Activated CD8-positive, alpha-beta T cell treated with anti-CD3 and anti-CD28 coated beads, Interleukin-2, amount 10 ng/mL, durations not matched to agents 7 days and 5 days (primary cell): Measurements from ENCODE around the gene SESTD1. TPM values are rescaled to one million over a fixed set of nuclear protein-coding genes. Genes with fewer than 3 reads are reported as not detected.
"Not testable (repeated sequence)": the region's sequence is repeated elsewhere in the genome, so short reads cannot be mapped to it uniquely, and the experiment has no call there.

Experiments used
- ATAC-seq: fragments of 150-1000 bp; cut with Tn5 transposase; one replicate; pipeline ENCODE4 v1.10.0; 2021; ENCODE audit warnings: moderate library complexity
- CTCF ChIA-PET: fragments of 350-600 bp; sonication (Branson Sonifier 250); formaldehyde crosslinking; loops from one replicate; lab custom pipeline; 2021; ENCODE audit warnings: antibody characterized with exemption; lab: Charles Lee
- POLR2A ChIA-PET: fragments of 350-600 bp; sonication (Branson Sonifier 250); formaldehyde crosslinking; loops from one replicate; lab custom pipeline; 2021; ENCODE audit warnings: antibody characterized with exemption; lab: Charles Lee
- DNase-seq: peaks from one replicate; pipeline ENCODE4 v3.0.0-alpha.2; 2020
- H3K27ac Mint-ChIP-seq: one replicate; pipeline ENCODE4 v1.8.0; 2021; ENCODE audit warnings: mild to moderate bottlenecking, mixed read lengths
- H3K27me3 Mint-ChIP-seq: one replicate; pipeline ENCODE4 v1.8.0; 2021; ENCODE audit warnings: low read depth, mixed read lengths
- H3K36me3 Mint-ChIP-seq: one replicate; pipeline ENCODE4 v1.8.0; 2021; ENCODE audit warnings: low read depth, mixed read lengths
- H3K4me1 Mint-ChIP-seq: one replicate; pipeline ENCODE4 v1.8.0; 2021; ENCODE audit warnings: low read depth, mixed read lengths
- H3K4me3 Mint-ChIP-seq: one replicate; pipeline ENCODE4 v1.8.0; 2021; ENCODE audit warnings: mild to moderate bottlenecking, mixed read lengths
- H3K9me3 Mint-ChIP-seq: one replicate; pipeline ENCODE4 v1.8.0; 2022; ENCODE audit warnings: mixed read lengths; ENCODE audit not compliant: insufficient read depth
- total RNA-seq, 2 experiments: library from RNA; stranded (reverse); gene quantifications; one replicate each; pipeline ENCODE4 v1.2.3, GENCODE V29; 2021

SESTD1 gene
- total RNA-seq, 2 experiments from 2014 or later = 15.4 to 15.7 TPM

- peaks cover 13% of the 10 kb centered on the region for H3K4me1 Mint-ChIP-seq
- ChIA-PET CTCF (no interaction called here), POLR2A (no interaction called here)
- no peaks in the 10 kb centered on the region for H3K9me3 Mint-ChIP-seq
- H3K36me3 Mint-ChIP-seq = peaks cover 1% of the 10 kb centered on the region
- H3K4me3 Mint-ChIP-seq = no peak overlapping the region
- DNase-seq = no peak
- no peak overlapping the region for H3K27ac Mint-ChIP-seq
- no peak for ATAC-seq
- peaks cover 3% of the 10 kb centered on the region for H3K27me3 Mint-ChIP-seq
Observed at GRCh38 chr2:179233626-179234430, 30.8 kb downstream of the SESTD1 start.

- Mint-ChIP-seq H3K27me3 (peaks cover 3% of the 10 kb centered on the region), H3K27ac (no peak overlapping the region), H3K36me3 (peaks cover 1% of the 10 kb centered on the region), H3K4me3 (no peak overlapping the region), H3K9me3 (no peaks in the 10 kb centered on the region), H3K4me1 (peaks cover 7% of the 10 kb centered on the region)
- POLR2A ChIA-PET = no interaction called here
- ATAC-seq (no peak), DNase-seq (no peak)
- CTCF ChIA-PET = no interaction called here
Observed at GRCh38 chr2:179233083-179233490, 31.5 kb downstream of the SESTD1 start.

DNA sequence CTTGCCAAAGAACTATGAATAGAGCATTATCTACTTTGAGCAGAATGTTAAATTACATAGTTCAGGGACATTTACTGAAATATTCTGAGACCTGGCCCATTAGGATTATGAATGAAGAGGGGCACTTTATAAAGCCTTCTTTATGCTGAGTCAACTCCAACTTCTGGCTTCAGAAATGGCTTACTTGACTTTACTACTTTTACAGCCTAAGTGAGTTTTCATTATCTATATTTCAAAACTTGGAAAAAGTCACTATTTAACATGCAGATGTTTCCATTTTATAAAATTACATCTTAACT lies 37.7 kb downstream of the SESTD1 start:
- CTCF ChIA-PET = interaction anchor here (1.1 kb wide), 1 partner anchor 12 kb away, joined by 3 read pairs; no protein-coding TSS in a partner anchor
- Mint-ChIP-seq H3K9me3 (no peaks in the 10 kb centered on the region), H3K27me3 (peaks cover 5% of the 10 kb centered on the region), H3K36me3 (no peaks in the 10 kb centered on the region), H3K27ac (no peak overlapping the region), H3K4me1 (no peaks in the 10 kb centered on the region), H3K4me3 (no peak overlapping the region)
- DNase-seq (no peak), ATAC-seq (no peak)
- POLR2A ChIA-PET = no interaction called here

- no peaks in the 10 kb centered on the region for H3K9me3 Mint-ChIP-seq
Observed at GRCh38 chr2:179226203-179226960, 38.2 kb downstream of the SESTD1 start.

GRCh38 chr2:179224361-179224760 lies 40.3 kb downstream of the SESTD1 start:
- ATAC-seq (no peak), DNase-seq (no peak)
- Mint-ChIP-seq H3K27ac (no peak overlapping the region), H3K4me1 (no peaks in the 10 kb centered on the region), H3K27me3 (peaks cover 2% of the 10 kb centered on the region), H3K9me3 (no peaks in the 10 kb centered on the region), H3K36me3 (no peaks in the 10 kb centered on the region), H3K4me3 (no peak overlapping the region)
- POLR2A ChIA-PET = interaction anchor here (0.6 kb wide), 1 partner anchor 460 kb away, joined by 3 read pairs; no protein-coding TSS in a partner anchor
- CTCF ChIA-PET = no interaction called here

More at GRCh38 chr2:179226203-179226960, 38.2 kb downstream of the SESTD1 start:
- H3K36me3 Mint-ChIP-seq = no peaks in the 10 kb centered on the region
- peaks cover 2% of the 10 kb centered on the region for H3K27me3 Mint-ChIP-seq
- H3K27ac Mint-ChIP-seq = no peak overlapping the region
- H3K4me1 Mint-ChIP-seq = no peaks in the 10 kb centered on the region
- no peak for ATAC-seq
- POLR2A ChIA-PET = no interaction called here
- H3K4me3 Mint-ChIP-seq = no peak overlapping the region
- DNase-seq = no peak
- CTCF ChIA-PET = no interaction called here

DNA sequence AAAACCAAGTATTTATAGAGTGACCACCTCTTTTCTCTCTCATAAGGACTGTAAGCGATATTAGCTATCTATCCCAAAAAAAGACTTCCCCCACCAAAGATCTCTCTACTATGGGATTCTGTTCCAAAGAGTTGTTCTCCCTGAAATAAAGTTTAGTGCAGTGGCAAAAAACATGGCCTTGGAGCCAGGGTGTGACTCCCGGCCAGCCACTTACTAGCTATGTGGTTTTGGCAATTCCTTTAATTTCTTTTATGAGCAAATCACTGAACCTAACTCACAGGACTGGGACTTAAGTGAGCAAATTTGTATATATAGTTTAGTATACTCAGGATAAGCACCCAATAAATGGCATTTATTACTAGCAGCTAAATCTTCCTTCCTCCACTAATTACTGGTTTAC lies 42.6 kb downstream of the SESTD1 start:
- Mint-ChIP-seq H3K9me3 (no peaks in the 10 kb centered on the region), H3K27ac (no peak overlapping the region), H3K4me1 (no peaks in the 10 kb centered on the region), H3K4me3 (no peak overlapping the region), H3K27me3 (no peaks in the 10 kb centered on the region), H3K36me3 (no peaks in the 10 kb centered on the region)
- ChIA-PET CTCF (no interaction called here), POLR2A (no interaction called here)
- DNase-seq = no peak
- ATAC-seq = no peak

GRCh38 chr2:179218848-179219594 lies 45.6 kb downstream of the SESTD1 start:
- Mint-ChIP-seq H3K4me1 (no peaks in the 10 kb centered on the region), H3K27me3 (peaks cover 10% of the 10 kb centered on the region), H3K4me3 (no peak overlapping the region), H3K27ac (no peak overlapping the region), H3K36me3 (no peaks in the 10 kb centered on the region), H3K9me3 (no peaks in the 10 kb centered on the region)
- DNase-seq = peak; percentile 68
- peak; percentile 53 for ATAC-seq
- ChIA-PET POLR2A (no interaction called here), CTCF (interaction anchor here (0.6 to 1.1 kb wide), 15 partner anchors 11 to 458 kb away, joined by 3 to 5 read pairs (median 3); no protein-coding TSS in a partner anchor)

DNA sequence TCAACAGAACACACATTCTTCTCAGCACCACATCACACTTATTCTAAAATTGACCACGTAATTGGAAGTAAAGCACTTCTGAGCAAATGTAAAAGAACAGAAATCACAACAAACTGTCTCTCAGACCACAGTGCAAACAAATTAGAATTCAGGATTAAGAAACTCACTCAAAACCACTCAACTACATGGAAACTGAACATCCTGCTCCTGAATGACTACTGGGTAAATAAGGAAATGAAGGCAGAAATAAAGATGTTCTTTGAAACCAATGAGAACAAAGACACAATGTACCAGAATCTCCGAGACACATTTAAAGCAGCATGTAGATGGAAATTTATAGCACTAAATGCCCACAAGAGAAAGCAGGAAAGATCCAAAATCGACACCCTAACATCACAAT lies 50.0 kb downstream of the SESTD1 start:
- ATAC-seq, H3K4me1 Mint-ChIP-seq, H3K36me3 Mint-ChIP-seq, H3K4me3 Mint-ChIP-seq, H3K9me3 Mint-ChIP-seq, DNase-seq, POLR2A ChIA-PET, H3K27ac Mint-ChIP-seq: not testable (repeated sequence)
- H3K27me3 Mint-ChIP-seq = peaks cover 14% of the 10 kb centered on the region
- CTCF ChIA-PET = interaction anchor here (1.4 kb wide), 1 partner anchor 220 kb away, joined by 4 read pairs; no protein-coding TSS in a partner anchor

- H3K36me3 Mint-ChIP-seq = no peaks in the 10 kb centered on the region
- no peaks in the 10 kb centered on the region for H3K4me1 Mint-ChIP-seq
- no peak for ATAC-seq
- DNase-seq = no peak
- no peak overlapping the region for H3K4me3 Mint-ChIP-seq
- H3K9me3 Mint-ChIP-seq = peaks cover 11% of the 10 kb centered on the region
- H3K27me3 Mint-ChIP-seq = peaks cover 13% of the 10 kb centered on the region
- ChIA-PET POLR2A (no interaction called here), CTCF (no interaction called here)
- no peak overlapping the region for H3K27ac Mint-ChIP-seq
Observed at GRCh38 chr2:179211355-179211754, 53.3 kb downstream of the SESTD1 start.

DNA sequence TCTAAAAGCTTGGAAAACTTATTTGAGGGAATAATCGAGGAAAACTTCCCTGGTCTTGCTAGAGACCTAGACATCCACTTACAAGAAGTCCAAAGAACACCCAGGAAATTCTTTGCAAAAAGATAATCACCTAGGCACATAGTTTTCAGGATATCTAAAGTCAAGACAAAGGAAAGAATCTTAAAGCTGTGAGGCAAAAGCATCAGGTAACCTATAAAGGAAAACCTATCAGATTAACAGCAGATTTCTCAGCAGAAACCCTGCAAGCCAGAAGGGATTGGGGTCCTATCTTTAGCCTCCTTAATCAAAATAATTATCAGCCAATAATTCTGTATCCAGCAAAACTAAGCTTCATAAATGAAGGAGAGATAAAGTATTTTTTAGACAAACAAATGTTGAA lies 56.4 kb downstream of the SESTD1 start:
- ATAC-seq, POLR2A ChIA-PET, H3K4me3 Mint-ChIP-seq, DNase-seq, H3K36me3 Mint-ChIP-seq, H3K27ac Mint-ChIP-seq, H3K4me1 Mint-ChIP-seq, H3K27me3 Mint-ChIP-seq: not testable (repeated sequence)
- H3K9me3 Mint-ChIP-seq = peaks cover 14% of the 10 kb centered on the region
- CTCF ChIA-PET = interaction anchor here (1.2 kb wide), 1 partner anchor 11 kb away, joined by 3 read pairs; no protein-coding TSS in a partner anchor

- Mint-ChIP-seq H3K27ac (no peak overlapping the region), H3K4me1 (no peaks in the 10 kb centered on the region), H3K27me3 (peaks cover 5% of the 10 kb centered on the region), H3K9me3 (peaks cover 25% of the 10 kb centered on the region), H3K4me3 (no peak overlapping the region), H3K36me3 (peaks cover 7% of the 10 kb centered on the region)
- POLR2A ChIA-PET = no interaction called here
- CTCF ChIA-PET = interaction anchor here (1.0 kb wide), 1 partner anchor 12 kb away, joined by 4 read pairs; no protein-coding TSS in a partner anchor
- ATAC-seq (no peak), DNase-seq (no peak)
Observed at GRCh38 chr2:179207047-179207446, 57.6 kb downstream of the SESTD1 start.
